ENCODE results near the gene PRPF19.

GRCh38 chr11:60852982-60853950 lies 53.1 kb downstream of the PRPF19 start:
- TF ChIP-seq POLR2AphosphoS5 (IDR thresholded peaks at IDR 0.05) (no peak), EP300 (IDR thresholded peaks at IDR 0.05) (no peak), CTCF (IDR thresholded peaks at IDR 0.05) (no peak), POLR2A (IDR thresholded peaks at IDR 0.05) (no peak)
